ENCODE results near the gene DMRTA1.
A peak's percentile ranks its signal among the peaks of the same experiment; 100 is the strongest.
"Not testable (repeated sequence)": the region's sequence is repeated elsewhere in the genome, so short reads cannot be mapped to it uniquely, and the experiment has no call there.

DMRTA1 gene, protein sequence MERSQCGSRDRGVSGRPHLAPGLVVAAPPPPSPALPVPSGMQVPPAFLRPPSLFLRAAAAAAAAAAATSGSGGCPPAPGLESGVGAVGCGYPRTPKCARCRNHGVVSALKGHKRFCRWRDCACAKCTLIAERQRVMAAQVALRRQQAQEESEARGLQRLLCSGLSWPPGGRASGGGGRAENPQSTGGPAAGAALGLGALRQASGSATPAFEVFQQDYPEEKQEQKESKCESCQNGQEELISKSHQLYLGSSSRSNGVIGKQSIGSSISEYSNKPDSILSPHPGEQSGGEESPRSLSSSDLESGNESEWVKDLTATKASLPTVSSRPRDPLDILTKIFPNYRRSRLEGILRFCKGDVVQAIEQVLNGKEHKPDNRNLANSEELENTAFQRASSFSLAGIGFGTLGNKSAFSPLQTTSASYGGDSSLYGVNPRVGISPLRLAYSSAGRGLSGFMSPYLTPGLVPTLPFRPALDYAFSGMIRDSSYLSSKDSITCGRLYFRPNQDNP

DNA sequence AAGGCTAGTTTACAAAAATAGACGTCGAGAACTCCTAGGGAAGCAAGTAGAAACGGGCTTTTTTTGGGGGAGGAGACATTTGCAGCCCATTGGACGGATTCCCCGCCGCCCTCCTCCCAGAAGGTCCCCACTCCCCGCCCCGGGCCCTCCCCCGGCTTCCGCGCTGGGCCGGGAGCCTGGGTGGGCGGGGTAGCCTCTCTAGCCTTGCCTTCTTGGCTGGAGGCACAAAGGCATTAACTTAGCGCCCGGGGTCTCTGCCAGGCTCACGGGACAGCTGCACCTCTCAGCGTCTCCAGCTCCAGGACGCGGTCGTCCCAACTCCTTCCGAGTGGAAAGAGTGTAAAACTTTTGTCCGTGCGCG, at the start of gene DMRTA1:
Gene DMRTA1 (plus strand): TSS at position 236 of the 361 bp plus-strand sequence. CDS start 242 bp downstream, outside the sequence.
- peak in 1 of 2 experiments; percentile 26 for DNase-seq (ENCODE audit: low read depth in 2 of 2)

DNA sequence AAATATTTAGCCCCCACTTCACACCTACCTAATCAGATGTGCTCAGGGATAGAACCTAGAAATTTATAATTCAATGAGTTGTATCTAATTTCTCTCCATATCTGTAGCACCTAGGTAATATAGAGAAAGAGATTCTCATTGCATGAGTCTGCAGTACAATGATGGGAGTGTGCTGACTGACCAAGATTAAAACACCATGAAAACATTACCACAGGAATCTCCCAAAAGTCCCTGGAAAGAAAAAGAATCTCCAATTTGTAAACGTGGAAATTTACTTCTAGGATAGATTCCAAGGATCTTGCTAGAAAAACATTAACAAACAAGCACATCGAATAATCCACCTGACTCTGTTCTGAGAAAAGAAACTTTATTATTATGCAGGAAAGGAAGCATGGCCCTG, 45.0 kb upstream of the DMRTA1 start:
- no peak for DNase-seq (ENCODE audit: low read depth in 2 of 2)

DNA sequence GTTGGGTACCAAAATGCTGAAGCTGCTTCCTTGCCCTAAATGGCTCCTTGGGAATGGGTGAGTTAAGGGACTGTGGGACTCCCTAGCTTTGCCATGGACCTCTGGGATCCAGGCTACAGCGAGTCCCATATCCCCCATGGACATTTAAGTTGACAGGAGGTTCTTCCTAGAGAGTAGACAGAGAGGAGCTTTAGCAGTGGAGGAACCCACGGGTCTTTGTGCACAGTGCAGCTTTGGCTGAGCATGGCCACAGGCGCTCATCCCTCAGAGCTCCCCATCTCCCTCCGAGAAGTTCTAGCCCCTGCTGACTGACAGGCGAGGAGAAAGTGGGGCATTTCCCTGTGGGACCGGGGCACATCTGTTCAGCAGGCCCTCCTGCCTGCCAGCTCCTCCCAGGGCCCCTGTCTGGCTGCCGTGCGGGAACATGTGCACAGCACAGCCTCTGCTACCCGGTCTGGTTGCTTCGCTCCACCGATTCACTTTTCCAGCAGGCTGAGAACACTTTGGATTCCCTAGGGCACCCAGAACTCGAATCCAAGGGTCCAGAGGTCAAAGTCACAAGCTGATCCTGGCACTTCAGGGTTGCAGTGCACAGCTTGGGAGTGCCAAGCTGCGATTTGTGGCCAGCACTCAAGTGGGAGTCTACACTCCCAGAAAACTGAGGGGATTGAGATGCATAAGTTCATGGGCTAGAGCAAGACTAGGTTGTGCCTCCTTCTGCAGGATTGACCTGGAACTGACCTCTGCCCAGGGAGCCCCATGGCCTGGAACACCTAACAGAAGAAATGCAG, 40.6 kb upstream of the DMRTA1 start:
- no peak for DNase-seq (ENCODE audit: low read depth in 2 of 2)

DNA sequence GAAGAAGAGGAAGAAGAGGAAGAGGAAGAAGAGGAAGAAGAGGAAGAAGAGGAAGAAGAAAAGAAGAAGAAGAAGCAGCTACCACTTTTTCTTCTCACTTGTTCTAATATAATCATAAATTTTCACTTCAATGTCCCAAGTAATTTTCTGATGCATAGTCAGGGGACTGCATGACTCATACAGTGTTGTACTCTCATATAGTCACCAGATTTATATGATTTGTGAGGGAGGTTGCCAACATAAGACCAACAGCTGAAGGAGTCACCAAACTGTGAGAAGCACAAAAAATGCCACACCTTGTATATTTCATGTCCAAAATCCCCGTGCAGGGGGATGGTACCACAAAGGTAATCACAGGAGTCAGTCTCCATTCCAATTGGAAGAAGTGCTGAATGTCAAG, 32.7 kb upstream of the DMRTA1 start:
- no peak for DNase-seq (ENCODE audit: low read depth in 2 of 2)

DNA sequence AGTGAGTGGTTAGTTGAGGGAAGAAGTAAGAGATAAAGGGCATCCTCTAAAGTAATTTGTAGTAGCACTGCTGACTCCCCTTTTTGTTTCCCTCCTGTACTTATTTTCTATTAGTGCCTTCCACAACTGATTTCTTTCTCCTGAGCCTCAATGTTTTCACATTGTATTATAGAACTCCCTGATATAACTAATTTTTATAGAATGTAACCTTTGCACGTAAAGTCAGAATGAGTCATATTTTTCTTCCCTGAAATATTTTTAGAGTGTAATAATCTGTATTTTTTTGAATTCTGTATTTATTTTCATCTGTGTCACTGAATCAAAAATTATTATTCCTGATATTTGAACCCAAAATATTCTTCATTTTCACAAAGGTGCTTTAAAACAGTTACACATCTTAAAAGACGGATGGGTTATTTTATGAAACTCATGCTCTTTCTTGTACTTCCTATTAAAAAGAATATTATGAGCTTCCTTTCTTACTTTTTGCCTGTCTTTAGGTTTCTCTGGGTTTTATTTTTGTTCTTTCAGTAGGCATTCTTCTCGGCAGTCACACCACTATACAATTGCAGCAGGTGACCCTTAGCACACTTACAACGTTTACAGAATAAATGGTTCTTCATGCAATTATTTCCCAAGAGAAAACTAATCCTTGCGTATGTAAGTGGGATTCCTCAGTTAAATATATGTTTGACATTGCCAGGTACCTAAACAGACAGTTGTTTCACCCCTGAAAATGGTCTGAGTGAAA, 30.5 kb upstream of the DMRTA1 start:
- no peak for DNase-seq (ENCODE audit: low read depth in 2 of 2)

DNA sequence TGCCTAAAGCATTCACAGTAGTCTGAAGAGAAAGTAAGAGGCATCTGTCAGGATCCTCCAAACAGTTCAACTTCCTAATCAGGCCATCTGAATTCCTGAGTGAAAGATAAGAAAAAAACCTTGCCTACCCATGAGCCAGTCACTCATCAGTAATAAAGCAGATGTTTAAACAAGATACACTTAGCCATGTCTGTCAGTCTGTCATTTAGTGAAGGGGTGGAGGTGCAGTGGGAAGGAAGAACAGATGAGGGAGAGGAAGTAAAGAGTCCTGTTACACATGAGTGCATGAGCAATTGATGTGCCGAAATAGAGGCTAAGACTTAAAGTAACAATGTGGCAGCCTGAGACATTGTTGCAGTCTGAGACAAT, 29.9 kb upstream of the DMRTA1 start:
- DNase-seq (ENCODE audit: low read depth in 2 of 2): no peak

DNA sequence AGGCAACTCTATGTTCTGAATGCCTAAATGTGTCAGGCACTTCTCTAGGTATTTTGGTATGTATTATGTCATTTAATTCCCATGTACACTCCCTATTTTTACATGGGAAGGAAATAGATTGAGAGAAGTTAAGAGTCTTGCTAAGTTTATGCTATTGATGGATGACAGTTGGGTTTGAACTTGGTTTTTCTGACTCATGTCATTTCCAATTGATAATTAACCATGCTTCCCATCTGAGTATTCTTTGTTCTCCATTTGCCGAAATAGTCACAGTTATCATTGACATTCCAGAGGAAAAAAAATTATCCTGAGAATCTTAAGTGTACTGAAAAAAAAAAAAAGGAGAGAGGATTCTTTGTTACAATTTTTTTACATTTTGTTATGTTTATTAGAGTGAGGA, 23.1 kb upstream of the DMRTA1 start:
- DNase-seq (ENCODE audit: low read depth in 2 of 2): no peak

DNA sequence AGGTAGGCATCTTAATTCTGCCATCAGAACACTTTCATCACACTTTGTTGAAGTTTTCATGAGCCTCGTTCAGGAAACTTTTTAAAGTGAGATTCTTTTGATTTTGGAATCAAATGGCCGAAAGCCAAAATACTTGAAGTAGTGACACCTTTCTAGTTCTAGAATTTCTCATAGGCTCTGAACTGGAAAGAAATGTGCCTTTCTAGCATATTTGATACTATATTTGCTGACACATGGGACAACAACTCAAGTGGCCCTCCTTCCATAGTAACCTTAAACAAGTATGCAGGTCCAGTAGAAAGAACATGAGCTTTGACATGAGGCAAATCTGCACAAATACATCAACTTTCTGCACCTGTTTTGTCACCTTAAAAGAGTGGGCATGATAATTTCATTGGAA, 22.0 kb upstream of the DMRTA1 start:
- DNase-seq (ENCODE audit: low read depth in 2 of 2): no peak

DNA sequence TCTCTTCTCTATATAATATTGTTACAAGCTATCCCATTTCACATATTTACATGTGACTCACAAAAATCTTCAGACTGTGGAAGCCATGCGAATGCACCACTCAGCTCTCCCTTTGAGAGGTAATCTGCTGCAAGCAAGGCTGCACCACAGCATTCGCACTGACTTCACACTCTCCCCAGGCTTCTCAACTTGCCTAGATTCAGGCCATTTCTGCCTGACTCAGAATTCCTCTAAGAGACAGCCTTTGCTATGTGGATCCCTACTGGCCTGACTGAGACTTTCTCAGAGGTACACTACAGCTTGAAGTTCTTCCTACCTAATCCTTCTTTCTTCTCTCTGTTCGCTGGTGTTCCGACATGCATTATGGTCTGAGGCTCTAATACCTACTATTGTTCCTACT, 21.1 kb upstream of the DMRTA1 start:
- no peak for DNase-seq (ENCODE audit: low read depth in 2 of 2)

DNA sequence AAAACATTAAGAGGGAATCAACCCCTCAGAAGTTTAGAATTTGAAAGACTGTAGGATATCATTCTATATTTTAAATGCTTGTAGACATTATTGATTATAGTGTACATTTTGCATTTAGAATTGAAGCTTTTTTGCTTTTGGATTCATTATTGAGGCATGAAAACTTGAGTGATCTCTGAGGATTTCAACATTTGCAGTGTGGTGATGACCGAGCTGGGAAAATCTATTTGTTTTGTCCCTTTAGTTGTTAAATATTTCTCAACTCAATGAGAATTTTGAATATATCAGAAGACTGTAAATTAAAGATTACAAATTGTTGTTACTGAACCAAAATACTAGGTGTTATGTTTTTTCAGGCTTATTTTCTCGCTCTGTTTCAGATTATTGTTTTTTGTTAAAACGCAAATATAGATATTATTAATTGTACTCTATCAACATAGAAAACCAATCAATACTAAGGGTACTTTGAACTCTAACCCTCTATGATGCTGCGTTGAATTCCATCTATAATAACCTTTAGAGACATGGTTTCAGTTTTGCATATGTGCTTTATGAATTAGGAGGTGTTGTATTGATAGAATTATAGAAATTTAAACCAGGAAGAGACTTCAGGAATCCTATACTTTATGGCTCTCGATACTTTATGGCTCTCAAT, 19.3 kb upstream of the DMRTA1 start:
- DNase-seq (ENCODE audit: low read depth in 2 of 2): no peak

DNA sequence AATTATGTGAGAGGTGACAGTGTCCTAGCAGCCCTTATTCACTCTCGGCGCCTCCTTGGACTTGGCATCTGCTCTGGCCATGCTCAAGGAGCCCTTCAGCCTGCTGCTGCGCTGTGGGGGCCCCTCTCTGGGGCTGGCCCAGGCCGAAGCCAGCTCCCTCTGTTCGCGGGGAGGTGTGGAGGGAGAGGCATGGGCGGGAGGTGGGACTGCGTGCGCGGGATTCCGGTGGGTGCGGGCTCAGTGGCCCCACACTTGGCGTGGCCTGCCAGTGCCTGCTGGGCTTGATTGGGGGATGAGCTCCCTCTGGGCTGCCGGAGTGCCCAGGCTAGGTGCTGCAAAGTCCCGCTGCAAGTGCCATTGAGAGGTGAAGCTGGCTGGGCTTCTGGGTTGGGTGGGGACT, 12.9 kb upstream of the DMRTA1 start:
- no peak for DNase-seq (ENCODE audit: low read depth in 2 of 2)

DNA sequence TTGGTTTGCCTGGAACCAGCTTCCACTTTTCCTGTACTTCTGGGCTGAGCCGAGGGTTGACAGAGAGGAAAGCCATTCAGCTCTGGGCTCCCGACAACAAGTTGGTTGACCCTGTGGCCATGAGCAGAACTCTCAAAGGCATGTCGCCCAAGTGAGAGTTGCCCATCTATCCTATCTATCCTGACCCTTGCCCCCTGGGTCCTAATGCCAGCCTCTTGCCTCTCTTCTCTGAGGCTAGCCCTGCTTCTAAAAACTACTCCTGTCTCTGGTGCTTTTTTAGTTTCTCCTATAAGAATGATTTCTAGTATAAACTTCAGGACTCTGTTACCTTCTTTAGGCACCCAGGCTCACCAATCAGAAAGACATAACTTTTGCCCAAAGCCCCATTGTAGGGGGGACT, 11.4 kb upstream of the DMRTA1 start:
- DNase-seq (ENCODE audit: low read depth in 2 of 2): not testable (repeated sequence)

DNA sequence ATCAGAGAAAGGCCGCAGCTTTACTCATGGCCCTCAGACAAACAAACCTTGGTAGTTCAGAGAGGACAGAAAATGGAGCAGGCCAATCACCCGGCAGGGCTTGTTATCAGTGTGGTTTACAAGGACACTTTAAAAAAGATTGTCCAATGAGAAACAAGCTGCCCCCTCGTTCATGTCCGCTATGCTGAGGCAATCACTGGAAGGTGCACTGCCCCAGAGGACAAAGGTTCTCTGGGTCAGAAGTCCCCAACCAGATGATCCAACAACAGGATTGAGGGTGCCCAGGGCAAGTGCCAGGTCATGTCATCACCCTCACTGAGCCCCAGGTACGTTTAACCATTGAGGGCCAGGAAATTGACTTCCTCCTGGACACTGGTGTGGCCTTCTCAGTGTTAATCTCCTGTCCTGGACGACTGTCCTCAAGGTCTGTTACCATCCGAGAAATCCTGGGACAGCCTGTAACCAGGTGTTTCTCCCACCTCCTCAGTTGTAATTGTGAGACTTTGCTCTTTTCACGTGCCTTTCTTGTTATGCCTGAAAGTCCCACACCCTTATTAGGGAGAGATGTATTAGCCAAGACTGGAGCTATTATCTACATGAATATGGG, 9.1 kb upstream of the DMRTA1 start:
- DNase-seq (ENCODE audit: low read depth in 2 of 2): not testable (repeated sequence)

DNA sequence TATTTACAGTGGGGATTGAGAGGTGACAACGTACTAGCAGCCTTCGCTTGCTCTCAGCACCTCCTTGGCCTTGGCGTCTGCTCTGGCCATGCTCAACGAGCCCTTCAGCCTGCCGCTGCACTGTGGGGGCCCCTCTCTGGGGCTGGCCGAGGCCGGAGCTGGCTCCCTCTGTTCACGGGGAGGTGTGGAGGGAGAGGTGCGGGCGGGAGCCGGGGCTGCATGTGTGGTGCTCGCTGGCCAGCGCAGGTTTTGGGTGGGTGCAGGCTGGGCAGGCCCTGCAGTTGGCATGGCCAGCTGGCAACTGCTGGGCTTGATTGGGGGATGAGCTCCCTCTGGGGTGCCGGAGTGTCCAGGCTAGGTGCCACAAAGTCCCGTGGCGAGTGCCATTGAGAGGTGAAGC, 5.8 kb upstream of the DMRTA1 start:
- no peak for DNase-seq (ENCODE audit: low read depth in 2 of 2)

DNA sequence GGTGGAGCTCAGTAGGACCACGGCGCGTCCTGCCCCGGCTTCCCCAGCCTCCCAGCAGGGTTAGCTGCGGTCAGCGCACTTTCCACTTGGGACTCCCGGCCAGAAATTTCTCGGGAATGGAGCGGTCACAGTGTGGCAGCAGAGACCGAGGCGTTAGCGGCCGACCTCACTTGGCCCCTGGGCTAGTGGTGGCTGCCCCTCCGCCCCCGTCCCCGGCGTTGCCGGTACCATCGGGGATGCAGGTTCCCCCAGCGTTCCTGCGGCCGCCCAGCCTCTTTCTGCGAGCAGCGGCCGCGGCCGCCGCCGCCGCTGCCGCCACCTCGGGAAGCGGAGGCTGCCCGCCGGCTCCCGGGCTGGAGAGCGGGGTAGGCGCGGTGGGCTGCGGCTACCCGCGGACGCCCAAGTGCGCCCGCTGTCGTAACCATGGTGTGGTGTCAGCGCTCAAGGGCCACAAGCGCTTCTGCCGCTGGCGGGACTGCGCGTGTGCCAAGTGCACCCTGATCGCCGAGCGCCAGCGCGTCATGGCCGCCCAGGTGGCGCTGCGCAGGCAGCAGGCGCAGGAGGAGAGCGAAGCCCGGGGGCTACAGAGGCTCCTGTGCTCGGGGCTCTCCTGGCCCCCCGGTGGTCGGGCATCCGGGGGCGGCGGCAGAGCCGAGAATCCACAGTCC, 460 bp downstream of the DMRTA1 start:
- DNase-seq (ENCODE audit: low read depth in 2 of 2): peak in 1 of 2 experiments; percentile 19

DNA sequence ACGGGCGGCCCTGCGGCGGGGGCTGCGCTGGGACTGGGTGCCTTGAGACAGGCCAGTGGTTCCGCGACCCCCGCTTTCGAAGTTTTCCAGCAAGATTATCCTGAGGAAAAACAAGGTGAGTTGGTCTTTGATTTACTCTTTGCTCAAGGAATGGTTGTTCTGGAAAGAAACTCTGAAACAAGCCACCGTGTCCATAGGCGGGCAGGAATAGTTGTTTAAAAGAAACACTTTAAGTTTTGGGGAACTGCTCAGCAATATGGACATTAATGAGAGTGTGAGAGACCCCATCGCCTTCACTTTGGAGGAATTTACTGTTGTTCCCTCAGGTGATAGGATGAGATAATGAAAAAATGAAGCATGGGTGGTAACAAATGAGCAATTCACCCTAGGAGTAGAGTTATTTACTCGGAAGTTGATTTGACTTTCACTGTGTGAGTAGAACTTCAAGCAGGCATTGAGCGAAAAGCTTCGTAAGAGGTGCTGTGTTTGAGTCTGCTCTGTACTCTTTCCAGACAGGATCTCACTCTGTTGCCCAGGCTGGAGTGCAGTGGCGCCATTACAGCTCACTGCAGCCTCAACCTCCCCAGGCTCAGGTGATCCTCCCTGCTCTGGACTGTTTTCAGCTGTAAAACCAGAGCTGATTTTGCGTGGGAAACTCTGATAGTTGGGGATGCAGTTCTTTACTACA, 1.1 kb downstream of the DMRTA1 start:
- DNase-seq (ENCODE audit: low read depth in 2 of 2): no peak

DNA sequence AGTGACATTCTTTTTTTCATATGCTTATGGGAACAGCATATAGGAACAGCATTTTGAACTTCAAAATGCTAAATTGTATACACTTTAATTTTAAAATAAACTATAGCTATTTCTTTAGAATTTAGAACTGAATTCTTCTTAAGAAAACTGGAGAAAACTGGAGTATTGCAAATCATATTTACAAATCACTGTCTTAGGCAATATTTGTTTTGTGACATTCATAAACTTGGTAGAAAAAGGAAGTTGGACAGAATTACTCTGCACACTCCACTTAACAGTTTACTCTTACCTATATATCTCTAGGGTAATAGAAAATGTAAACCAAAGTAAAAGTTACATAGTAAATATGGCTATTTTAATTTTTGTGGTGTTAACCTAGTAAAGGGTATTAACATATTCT, 3.1 kb downstream of the DMRTA1 start:
- DNase-seq (ENCODE audit: low read depth in 2 of 2): no peak

DNA sequence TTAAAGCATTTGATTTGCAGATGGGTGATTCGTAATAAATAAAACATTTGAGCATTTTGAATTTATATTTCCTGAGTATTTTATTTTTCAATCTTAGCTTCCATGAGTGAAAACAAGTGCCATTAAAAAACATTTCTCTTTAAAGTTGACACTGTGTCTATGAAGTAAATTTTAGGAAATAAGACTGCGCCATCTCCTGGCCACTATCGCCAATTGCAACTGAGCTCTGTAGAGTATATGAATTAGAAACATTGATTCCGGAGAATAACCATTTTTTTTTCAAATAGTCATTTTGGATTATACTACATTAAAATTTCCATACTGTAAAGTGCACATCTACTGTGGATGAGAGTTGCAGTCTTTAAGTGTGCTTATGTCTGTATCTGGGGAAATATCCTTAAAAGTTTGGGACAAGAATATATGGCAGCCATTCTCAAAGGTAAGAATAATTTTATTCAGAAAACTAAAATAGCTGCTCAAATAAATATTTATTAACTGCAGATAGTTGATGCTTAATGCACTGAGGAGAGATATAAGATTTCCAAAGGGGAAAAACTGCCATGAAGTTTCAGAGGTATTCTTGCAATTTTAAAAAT, 5.9 kb downstream of the DMRTA1 start:
- DNase-seq (ENCODE audit: low read depth in 2 of 2): peak in 1 of 2 experiments; percentile 33

DNA sequence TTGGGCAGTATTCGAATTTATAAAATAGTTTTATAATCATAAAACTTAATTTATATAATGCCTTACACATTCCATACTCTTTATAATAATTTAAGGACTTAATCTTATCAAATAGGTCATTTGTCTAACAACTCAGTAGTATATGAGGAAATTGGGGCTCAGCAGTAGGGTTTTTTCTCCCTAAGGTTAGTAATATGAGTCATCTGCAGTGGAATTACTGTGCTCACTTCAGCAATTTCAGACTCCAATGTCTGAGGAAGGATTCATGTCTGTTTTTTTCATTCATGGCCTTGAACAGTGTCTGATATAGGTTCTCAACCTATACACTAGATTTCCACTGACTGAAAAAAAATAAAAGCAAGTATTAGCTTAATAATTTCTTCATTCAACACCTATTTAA, 7.4 kb downstream of the DMRTA1 start:
- DNase-seq (ENCODE audit: low read depth in 2 of 2): no peak

DNA sequence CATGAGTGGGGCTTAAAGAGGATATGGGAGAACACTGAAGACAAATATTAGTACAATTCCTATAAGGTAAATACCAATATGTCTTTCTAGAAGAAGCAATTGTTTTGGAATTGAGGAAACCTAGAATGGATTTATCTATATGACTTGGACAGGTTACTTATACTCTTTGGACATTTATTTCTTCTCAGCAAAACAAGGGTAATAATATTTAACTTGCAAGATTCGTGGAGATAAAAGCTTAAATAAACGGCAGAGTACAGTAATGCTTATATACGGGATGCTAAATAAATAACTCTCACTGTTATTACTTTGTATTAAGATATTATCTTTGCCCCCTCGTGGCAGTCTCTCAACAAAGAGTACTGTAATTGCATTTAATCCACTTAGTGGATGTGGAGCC, 8.6 kb downstream of the DMRTA1 start:
- DNase-seq (ENCODE audit: low read depth in 2 of 2): no peak

Data from stimulated activated CD4-positive, alpha-beta T cell treated with anti-CD3 and anti-CD28 coated beads, Interleukin-12 subunit alpha, Interleukin-12 subunit beta, amount 100 ng/mL, for 24 hours (primary cell).